T-helper 1 cell treated with Interleukin-12 subunit alpha and Interleukin-12 subunit beta and Interleukin-4 antibody, amounts not matched to agents 30 ng/mL and 1 ng/mL, for 36 hours (primary cell): Measurements from ENCODE around the gene MPPED2. TPM values are rescaled to one million over a fixed set of nuclear protein-coding genes. Genes with fewer than 3 reads are reported as not detected.

ENCODE experiments used
- intact Hi-C: fragments of 100-400 bp; cut with micrococcal nuclease; formaldehyde crosslinking; loops from one replicate; pipeline ENCODE4 v1.15.1; 2024
- total RNA-seq: library from RNA; stranded (reverse); gene quantifications from 2 replicates; pipeline ENCODE4 v1.2.3, GENCODE V29; 2022

The MPPED2 gene
- total RNA-seq, 1 donor from 2014 or later = not detected

DNA sequence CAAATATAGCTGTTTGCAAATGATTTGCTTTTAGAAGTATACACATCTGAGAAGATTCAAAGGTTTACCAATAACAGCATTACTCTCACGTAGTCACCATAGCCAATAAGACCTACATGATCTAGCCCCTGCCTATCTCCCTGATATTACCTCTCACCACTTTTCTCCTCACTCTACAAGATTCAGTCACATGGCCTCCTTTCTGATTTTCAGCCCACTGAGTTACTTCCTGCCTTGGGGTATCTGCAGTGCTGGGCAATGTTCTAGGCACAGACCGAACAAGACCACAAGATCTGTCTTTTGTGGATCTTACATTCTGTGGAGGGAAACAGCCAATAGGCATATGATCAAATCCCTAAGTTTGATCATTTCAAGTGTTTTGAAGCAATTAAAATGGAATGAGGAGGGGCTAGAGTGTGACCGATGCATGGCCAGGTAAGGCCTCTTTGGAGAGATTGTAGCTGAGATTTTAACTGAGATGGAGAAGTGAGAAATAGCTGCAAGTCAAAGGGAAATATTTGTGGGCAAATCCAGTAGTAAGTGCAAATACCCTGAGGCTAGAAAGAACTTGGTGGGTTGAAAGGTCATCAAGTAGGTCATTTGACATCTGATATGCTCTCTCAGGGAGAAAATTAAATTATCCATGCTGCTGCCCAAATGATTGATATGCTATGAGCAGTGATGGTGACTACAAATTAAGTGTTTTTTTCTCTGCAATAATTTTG, 220.2 kb downstream of the MPPED2 start:
- intact Hi-C loops = no loop called here

- intact Hi-C loops = no loop called here
Observed at GRCh38 chr11:30364837-30365482, 221.2 kb downstream of the MPPED2 start.

DNA sequence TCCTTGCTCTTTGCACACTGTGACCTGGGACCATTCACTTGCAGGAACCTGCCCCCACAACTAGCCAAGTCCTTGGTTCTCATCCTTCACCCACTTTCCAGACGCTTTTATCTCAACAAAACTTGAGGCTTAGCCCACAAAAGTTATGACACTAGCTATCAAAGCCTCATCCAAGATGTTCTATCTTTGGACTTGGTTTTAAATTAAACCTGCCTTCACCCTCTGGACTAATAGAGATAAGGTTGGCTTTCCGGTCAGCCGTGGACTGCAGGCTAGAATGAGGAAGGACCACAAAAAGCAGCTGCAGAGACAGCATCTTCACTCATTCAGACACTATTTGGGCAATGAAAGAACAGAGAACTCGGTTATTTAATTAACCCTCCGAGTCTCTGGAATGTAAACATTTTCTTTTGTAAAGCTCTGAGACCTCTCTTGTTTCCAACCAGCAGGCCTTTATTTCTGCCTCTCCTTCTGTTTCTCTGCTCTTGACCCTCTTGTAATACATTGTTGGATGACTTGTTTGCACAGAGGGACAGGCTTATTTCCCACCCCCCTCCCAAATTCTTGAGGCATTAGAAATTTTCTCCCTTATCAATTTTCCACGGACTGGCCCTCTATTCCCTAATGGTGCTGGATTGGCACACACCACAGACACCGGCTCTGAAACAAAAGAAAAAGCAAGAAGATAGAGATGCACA, 221.9 kb downstream of the MPPED2 start:
- intact Hi-C loops = no loop called here

- intact Hi-C loops = no loop called here
Observed at GRCh38 chr11:30360741-30361140, 225.4 kb downstream of the MPPED2 start.
